DOHH2 (cell line): Measurements from ENCODE around the gene REXO2.

ENCODE experiments used
- H3F3A ChIP-seq: fragments of 200-600 bp; sonication (generic), shearing (Covaris generic); 2 replicates; pipeline ENCODE4 v1.6.0; 2016; ENCODE audit warnings: antibody characterized with exemption, mild to moderate bottlenecking; ENCODE audit not compliant: control insufficient read depth, insufficient read depth
- H3K27ac ChIP-seq: fragments of 200-600 bp; sonication (generic); 2 replicates; pipeline ENCODE4 v1.5.1; 2014; ENCODE audit warnings: low read depth, mild to moderate bottlenecking, low read length, moderate library complexity
- H3K27me3 ChIP-seq: fragments of 200-600 bp; sonication (generic); 2 replicates; pipeline ENCODE4 v1.6.1; 2014; ENCODE audit warnings: mild to moderate bottlenecking, low read length, mixed read lengths; ENCODE audit not compliant: control insufficient read depth
- H3K36me3 ChIP-seq: fragments of 200-600 bp; sonication (generic); 2 replicates; pipeline ENCODE4 v1.6.1; 2014; ENCODE audit warnings: mild to moderate bottlenecking, low read length, moderate library complexity, mixed read lengths; ENCODE audit not compliant: control insufficient read depth
- H3K4me1 ChIP-seq: fragments of 200-600 bp; sonication (generic); 2 replicates; pipeline ENCODE4 v1.6.1; 2014; ENCODE audit warnings: mild to moderate bottlenecking, low read length, mixed read lengths; ENCODE audit not compliant: control insufficient read depth
- H3K4me2 ChIP-seq: fragments of 200-600 bp; sonication (generic); 2 replicates; pipeline ENCODE4 v1.6.0; 2014; ENCODE audit warnings: mild to moderate bottlenecking, low read length, moderate library complexity
- H3K4me3 ChIP-seq: fragments of 200-600 bp; sonication (generic); 2 replicates; pipeline ENCODE4 v1.5.1; 2014; ENCODE audit warnings: mild to moderate bottlenecking, low read length, mixed read lengths
- H3K79me2 ChIP-seq: fragments of 200-600 bp; sonication (generic); 2 replicates; pipeline ENCODE4 v1.6.1; 2014; ENCODE audit warnings: mild to moderate bottlenecking, low read length, mixed read lengths; ENCODE audit not compliant: control insufficient read depth
- H3K9me2 ChIP-seq: fragments of 200-600 bp; sonication (generic); replicated peaks from 2 replicates; pipeline ENCODE4 v1.6.1; 2014; ENCODE audit warnings: mild to moderate bottlenecking, low read length, mixed read lengths; ENCODE audit not compliant: control insufficient read depth
- H3K9me3 ChIP-seq: fragments of 200-600 bp; sonication (generic); 2 replicates; pipeline ENCODE4 v1.6.1; 2014; ENCODE audit warnings: antibody characterized with exemption, low read length, mixed read lengths; ENCODE audit not compliant: control insufficient read depth, insufficient read depth
- H4K20me1 ChIP-seq: fragments of 200-600 bp; sonication (generic); 2 replicates; pipeline ENCODE4 v1.6.0; 2014; ENCODE audit warnings: low read depth, mild to moderate bottlenecking, antibody characterized with exemption, low read length, moderate library complexity; ENCODE audit not compliant: control insufficient read depth, insufficient read depth
- EZH2phosphoT487 ChIP-seq: fragments of 200-600 bp; sonication (generic); IDR thresholded peaks from 2 replicates; pipeline ENCODE4 v1.6.1; 2017; ENCODE audit warnings: borderline replicate concordance, mild to moderate bottlenecking, antibody characterized with exemption, low read length, moderate library complexity, mixed read lengths
- TF ChIP-seq, protein P1 (sequence below): fragments of 200-600 bp; sonication (generic); IDR thresholded peaks from one replicate; pipeline ENCODE4 v1.5.1; 2014; ENCODE audit warnings: antibody characterized with exemption, mild to moderate bottlenecking, low read depth, low read length; ENCODE audit not compliant: poor library complexity, severe bottlenecking

REXO2 gene

DNA sequence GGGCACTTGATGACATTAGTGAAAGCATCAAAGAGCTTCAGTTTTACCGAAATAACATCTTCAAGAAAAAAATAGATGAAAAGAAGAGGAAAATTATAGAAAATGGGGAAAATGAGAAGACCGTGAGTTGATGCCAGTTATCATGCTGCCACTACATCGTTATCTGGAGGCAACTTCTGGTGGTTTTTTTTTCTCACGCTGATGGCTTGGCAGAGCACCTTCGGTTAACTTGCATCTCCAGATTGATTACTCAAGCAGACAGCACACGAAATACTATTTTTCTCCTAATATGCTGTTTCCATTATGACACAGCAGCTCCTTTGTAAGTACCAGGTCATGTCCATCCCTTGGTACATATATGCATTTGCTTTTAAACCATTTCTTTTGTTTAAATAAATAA, 10.6 kb downstream of the REXO2 start:
- Histone ChIP-seq H3K4me3 (no peak overlapping the region), H3F3A (no peaks in the 10 kb centered on the region), H3K9me3 (no peaks in the 10 kb centered on the region), H4K20me1 (no peaks in the 10 kb centered on the region), H3K79me2 (no peaks in the 10 kb centered on the region), H3K27ac (no peak overlapping the region), H3K9me2 (no peaks in the 10 kb centered on the region), H3K4me2 (no peak overlapping the region), H3K4me1 (no peaks in the 10 kb centered on the region), H3K36me3 (peaks cover 62% of the 10 kb centered on the region), H3K27me3 (no peaks in the 10 kb centered on the region)
- TF ChIP-seq, protein P1, sequence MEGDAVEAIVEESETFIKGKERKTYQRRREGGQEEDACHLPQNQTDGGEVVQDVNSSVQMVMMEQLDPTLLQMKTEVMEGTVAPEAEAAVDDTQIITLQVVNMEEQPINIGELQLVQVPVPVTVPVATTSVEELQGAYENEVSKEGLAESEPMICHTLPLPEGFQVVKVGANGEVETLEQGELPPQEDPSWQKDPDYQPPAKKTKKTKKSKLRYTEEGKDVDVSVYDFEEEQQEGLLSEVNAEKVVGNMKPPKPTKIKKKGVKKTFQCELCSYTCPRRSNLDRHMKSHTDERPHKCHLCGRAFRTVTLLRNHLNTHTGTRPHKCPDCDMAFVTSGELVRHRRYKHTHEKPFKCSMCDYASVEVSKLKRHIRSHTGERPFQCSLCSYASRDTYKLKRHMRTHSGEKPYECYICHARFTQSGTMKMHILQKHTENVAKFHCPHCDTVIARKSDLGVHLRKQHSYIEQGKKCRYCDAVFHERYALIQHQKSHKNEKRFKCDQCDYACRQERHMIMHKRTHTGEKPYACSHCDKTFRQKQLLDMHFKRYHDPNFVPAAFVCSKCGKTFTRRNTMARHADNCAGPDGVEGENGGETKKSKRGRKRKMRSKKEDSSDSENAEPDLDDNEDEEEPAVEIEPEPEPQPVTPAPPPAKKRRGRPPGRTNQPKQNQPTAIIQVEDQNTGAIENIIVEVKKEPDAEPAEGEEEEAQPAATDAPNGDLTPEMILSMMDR: no peak
- TF ChIP-seq EZH2phosphoT487: no peak

DNA sequence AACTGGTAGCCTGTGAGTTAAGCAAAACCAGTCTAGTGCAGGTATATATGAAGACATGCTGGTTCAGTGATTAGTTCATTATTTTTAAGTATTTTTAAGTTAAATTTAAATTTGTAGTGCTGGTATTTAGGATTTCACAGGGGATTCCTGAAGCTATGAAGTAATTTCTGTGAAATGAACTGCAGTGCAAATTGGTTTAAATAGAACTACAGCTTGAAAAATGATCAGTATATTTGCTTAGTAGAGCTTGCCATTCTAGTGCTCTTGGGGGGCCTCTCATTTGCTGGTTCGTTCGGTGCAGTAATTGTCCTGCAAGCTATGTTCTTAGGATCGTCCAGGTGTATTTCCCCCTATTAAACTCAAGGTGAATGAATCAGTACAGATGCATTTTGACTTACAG, 13.1 kb downstream of the REXO2 start:
- no peak overlapping the region for H3K27ac ChIP-seq
- H4K20me1 ChIP-seq: no peaks in the 10 kb centered on the region
- H3K9me3 ChIP-seq: no peaks in the 10 kb centered on the region
- H3K4me2 ChIP-seq: no peak overlapping the region
- H3K4me1 ChIP-seq: no peaks in the 10 kb centered on the region
- H3K4me3 ChIP-seq: no peak overlapping the region
- H3F3A ChIP-seq: no peaks in the 10 kb centered on the region
- no peaks in the 10 kb centered on the region for H3K79me2 ChIP-seq
- no peak for TF ChIP-seq EZH2phosphoT487
- TF ChIP-seq, protein P1: no peak
- no peaks in the 10 kb centered on the region for H3K27me3 ChIP-seq
- H3K36me3 ChIP-seq: peaks cover 45% of the 10 kb centered on the region
- no peaks in the 10 kb centered on the region for H3K9me2 ChIP-seq

DNA sequence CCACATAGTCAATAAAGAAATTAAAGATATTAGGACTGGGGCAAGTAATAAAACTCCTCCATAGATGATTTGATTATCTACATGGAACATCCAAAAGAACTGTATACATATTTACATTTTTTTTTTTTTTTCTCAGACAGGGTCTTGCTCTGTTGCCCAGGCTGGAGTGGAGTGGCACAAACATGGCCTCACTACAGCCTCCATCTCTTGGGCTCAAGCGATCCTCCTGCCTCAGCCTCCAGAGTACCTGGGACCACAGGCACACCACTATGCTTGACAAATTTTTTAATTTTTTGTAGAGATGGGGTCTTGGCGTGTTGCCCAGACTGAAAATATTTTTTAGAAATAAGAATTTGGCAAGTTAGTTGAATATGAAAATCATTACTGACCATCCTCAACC, 24.7 kb downstream of the REXO2 start:
- Histone ChIP-seq H3K79me2 (no peaks in the 10 kb centered on the region), H3K4me2 (no peak overlapping the region), H3K4me1 (no peaks in the 10 kb centered on the region), H3K9me2 (no peaks in the 10 kb centered on the region), H3K27ac (no peak overlapping the region), H3K4me3 (no peak overlapping the region), H3F3A (no peaks in the 10 kb centered on the region), H3K9me3 (no peaks in the 10 kb centered on the region), H3K27me3 (no peaks in the 10 kb centered on the region), H4K20me1 (no peaks in the 10 kb centered on the region), H3K36me3 (no peaks in the 10 kb centered on the region)
- TF ChIP-seq, protein P1: no peak
- TF ChIP-seq EZH2phosphoT487: no peak

DNA sequence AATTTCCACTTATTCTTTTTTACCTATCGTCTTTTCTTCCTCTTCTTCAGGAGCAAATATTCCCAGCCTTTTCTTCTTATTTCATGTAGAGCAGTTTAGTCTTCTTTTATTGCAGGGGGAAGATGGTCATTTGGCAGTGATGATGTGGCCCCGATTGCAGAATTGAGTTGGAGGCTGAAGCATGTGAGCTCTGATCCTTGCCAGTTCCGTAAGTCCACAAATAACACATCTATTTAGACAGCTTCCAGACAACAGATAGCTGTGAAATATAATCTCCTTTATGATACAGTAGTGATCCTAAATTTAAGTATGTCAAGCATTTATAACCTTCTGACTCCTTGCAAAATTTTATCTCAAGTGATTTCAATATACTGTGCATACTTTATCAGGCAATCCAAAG, 27.5 kb downstream of the REXO2 start:
- Histone ChIP-seq H3K4me3 (no peak overlapping the region), H3K9me2 (no peaks in the 10 kb centered on the region)

More for the DNA sequence above, 27.5 kb downstream of the REXO2 start:
- Histone ChIP-seq H4K20me1 (no peaks in the 10 kb centered on the region), H3K4me1 (no peaks in the 10 kb centered on the region), H3K9me3 (no peaks in the 10 kb centered on the region), H3K79me2 (no peaks in the 10 kb centered on the region), H3K36me3 (no peaks in the 10 kb centered on the region), H3K4me2 (no peak overlapping the region), H3F3A (no peaks in the 10 kb centered on the region), H3K27me3 (no peaks in the 10 kb centered on the region), H3K27ac (no peak overlapping the region)
- TF ChIP-seq, protein P1: no peak
- TF ChIP-seq EZH2phosphoT487: no peak
